K562 (cell line): ENCODE data around the gene PPP1R9B. TPM values are rescaled to one million over a fixed set of nuclear protein-coding genes. Genes with fewer than 3 reads are reported as not detected.

Source experiments
- ATF7 ChIP-seq: fragments of 450-650 bp; IDR thresholded peaks from 2 replicates; pipeline ENCODE4 v1.7.1; 2014; ENCODE audit warnings: mild to moderate bottlenecking, moderate library complexity
- BCOR ChIP-seq: fragments of 450-650 bp; IDR thresholded peaks from 2 replicates; pipeline ENCODE4 v1.6.1; 2016
- BHLHE40 ChIP-seq: IDR thresholded peaks from 2 replicates; pipeline ENCODE4 v1.6.1; 2011; ENCODE audit warnings: low read length, improper control_type of control experiment
- CXXC5 ChIP-seq: fragments of 250-450 bp; sonication (Bioruptor Pico); IDR thresholded peaks from 2 replicates; pipeline ENCODE4 v1.8.0; 2022; ENCODE audit warnings: inconsistent platforms, mild to moderate bottlenecking, moderate library complexity
- ETV5 ChIP-seq: sonication (generic); formaldehyde crosslinking; IDR thresholded peaks from 2 replicates; pipeline ENCODE4 v1.4.0; 2020; ENCODE audit warnings: low read depth, mild to moderate bottlenecking, missing genetic modification reagents
- EWSR1 ChIP-seq: fragments of 450-650 bp; IDR thresholded peaks from 2 replicates; pipeline ENCODE4 v1.6.1; 2018; ENCODE audit warnings: borderline replicate concordance, mild to moderate bottlenecking, low read depth, moderate library complexity; ENCODE audit not compliant: partially characterized antibody
- FOXK2 ChIP-seq, 2 experiments: fragments of 450-650 bp; IDR thresholded peaks in 1 of 2; conservative IDR thresholded peaks in 1 of 2; 2 replicates each; pipeline ENCODE4 v1.6.1; 2016; ENCODE audit warnings: low read depth in 2 of 2, mild to moderate bottlenecking in 1 of 2
- GABPB1 ChIP-seq: sonication (generic); formaldehyde crosslinking; IDR thresholded peaks from 2 replicates; pipeline ENCODE4 v1.8.0; 2022; ENCODE audit warnings: mild to moderate bottlenecking, missing genetic modification reagents
- GTF2F1 ChIP-seq: IDR thresholded peaks from 2 replicates; pipeline ENCODE4 v1.6.1; 2011; ENCODE audit warnings: low read depth, low read length, improper control_type of control experiment
- HCFC1 ChIP-seq: IDR thresholded peaks from 2 replicates; pipeline ENCODE4 v1.6.1; 2012; ENCODE audit warnings: low read depth, low read length, improper control_type of control experiment
- NRF1 ChIP-seq, 2 experiments: fragments of 450-650 bp; IDR thresholded peaks in 1 of 2; conservative IDR thresholded peaks in 1 of 2; 2 replicates each; pipeline ENCODE4 v1.6.1; 2014; ENCODE audit warnings: mild to moderate bottlenecking in 2 of 2
- NUFIP1 ChIP-seq: fragments of 450-650 bp; IDR thresholded peaks from 2 replicates; pipeline ENCODE4 v1.6.1; 2018; ENCODE audit not compliant: partially characterized antibody
- POLR2A ChIP-seq: fragments of 450-650 bp; conservative IDR thresholded peaks from 2 replicates; pipeline ENCODE4 v1.6.1; 2016
- RBFOX2 ChIP-seq: fragments of 200-400 bp; formaldehyde crosslinking; IDR thresholded peaks from 2 replicates; pipeline ENCODE4 v1.6.1; 2017; ENCODE audit warnings: low read depth, mild to moderate bottlenecking, low read length, moderate library complexity
- SAFB2 ChIP-seq: fragments of 200-400 bp; formaldehyde crosslinking; IDR thresholded peaks from 2 replicates; pipeline ENCODE4 v1.6.1; 2018; ENCODE audit warnings: borderline replicate concordance, low read length, low read depth, moderate library complexity; ENCODE audit not compliant: severe bottlenecking
- ZKSCAN1 ChIP-seq: fragments of 150-350 bp; IDR thresholded peaks from 2 replicates; pipeline ENCODE4 v1.6.1; 2016; ENCODE audit warnings: low read depth, low read length
- ZNF133 ChIP-seq: fragments of 250-450 bp; sonication (Bioruptor Pico); IDR thresholded peaks from 2 replicates; pipeline ENCODE4 v1.4.0; 2020; ENCODE audit warnings: mild to moderate bottlenecking
- ZZZ3 ChIP-seq: fragments of 450-650 bp; IDR thresholded peaks from 2 replicates; pipeline ENCODE4 v1.6.1; 2016; ENCODE audit warnings: antibody characterized with exemption, mild to moderate bottlenecking, moderate library complexity
- polyA plus RNA-seq, 8 experiments: library from polyadenylated mRNA; depleted of rRNA in 4 of 8; stranded (reverse) in 5 of 8; unstranded in 3 of 8; fragments of >200 nt; fragmentation: Nextera tagmentation in 2 of 8; fragmentation: Illumina TruSeq in 1 of 8; extraction: Ambion mirVana in 2 of 8; extraction: Trizol in 1 of 8; gene quantifications; 2 replicates each; pipeline versions ENCODE4 v1.2.1 to v1.2.3, GENCODE V29; 2011 to 2014; ENCODE audit warnings: inconsistent platforms in 1 of 8, missing spikeins in 1 of 8
- total RNA-seq, 7 experiments: library from RNA; depleted of rRNA in 6 of 7; stranded (reverse); fragments of >200 nt in 6 of 7; fragmentation: Illumina TruSeq in 2 of 7; extraction: Trizol in 2 of 7; gene quantifications; 2 replicates each; pipeline versions ENCODE4 v1.2.1 to v1.2.3, GENCODE V29; 2011 to 2021; ENCODE audit warnings: low replicate concordance in 1 of 7
- TF ChIP-seq, protein P1 (sequence below), 2 experiments: fragments of 450-650 bp; conservative IDR thresholded peaks; 2 replicates each; pipeline ENCODE4 v1.6.1; 2017; ENCODE audit warnings: mild to moderate bottlenecking in 2 of 2, moderate library complexity in 2 of 2
- TF ChIP-seq, protein P2 (sequence below): fragments of 250-450 bp; sonication (Bioruptor Pico); IDR thresholded peaks from 2 replicates; pipeline ENCODE4 v1.8.0; 2022; ENCODE audit warnings: moderate library complexity, mild to moderate bottlenecking, inconsistent platforms
- TF ChIP-seq, protein P3 (sequence below), 2 experiments: IDR thresholded peaks in 1 of 2; conservative IDR thresholded peaks in 1 of 2; 2 replicates each; pipeline ENCODE4 v1.6.1; 2016; ENCODE audit warnings: low read depth in 2 of 2, mild to moderate bottlenecking in 1 of 2, missing compliant biosample characterization in 1 of 2, missing genetic modification characterization in 1 of 2, moderate library complexity in 1 of 2
- TF ChIP-seq, protein P4 (sequence below): fragments of 450-650 bp; conservative IDR thresholded peaks from 2 replicates; pipeline ENCODE4 v1.6.1; 2016; ENCODE audit warnings: missing genetic modification characterization, low read depth, mild to moderate bottlenecking, missing compliant biosample characterization, moderate library complexity

Gene PPP1R9B
- total and polyA plus RNA-seq, 9 of the 15 experiments (the other 6 are each of a cell fraction or from before 2014, with no cell fraction given), result 0.10 to 63.5 (median 24.7) TPM

DNA sequence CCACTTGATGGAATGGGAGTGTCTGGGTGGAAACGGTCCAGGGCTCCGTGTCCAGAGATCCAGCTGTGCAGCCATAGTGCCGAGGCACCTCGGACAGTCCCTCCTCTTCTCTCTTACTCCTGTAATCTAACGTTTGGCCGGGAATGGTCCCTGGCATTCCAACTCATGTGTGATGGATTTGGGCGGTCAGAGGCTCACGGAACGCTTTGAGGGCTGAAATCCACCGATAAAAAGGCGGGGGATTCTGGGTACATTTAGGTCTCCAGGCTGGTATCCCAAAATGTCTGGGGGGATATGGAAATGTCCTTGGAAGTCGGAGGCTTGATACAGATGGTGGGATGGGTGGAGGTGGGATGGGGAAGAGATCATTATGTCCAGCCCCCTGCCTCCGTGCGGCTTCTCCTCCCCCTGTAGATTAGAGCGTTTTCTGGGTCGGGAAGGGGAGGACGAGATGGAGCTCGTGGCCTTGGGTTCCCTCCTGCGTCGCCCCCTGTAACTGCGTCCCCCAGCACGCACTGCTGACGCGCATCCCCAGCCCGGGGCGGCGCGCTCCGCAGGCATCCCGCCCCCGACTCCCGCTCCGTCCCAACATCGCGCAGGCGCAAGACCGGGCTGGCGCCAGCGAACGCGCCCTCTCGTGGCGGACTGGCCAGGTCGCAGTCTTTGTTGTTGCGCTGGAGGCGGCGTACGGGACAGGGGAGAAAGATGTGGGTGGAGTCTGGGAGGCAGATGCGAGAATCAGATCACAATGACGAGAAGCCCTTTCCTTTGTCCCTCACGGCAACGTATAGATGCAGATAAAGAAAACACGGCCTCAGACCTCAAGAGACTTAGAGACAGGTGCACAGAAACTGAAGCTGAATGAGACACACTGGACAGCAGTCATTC is 10.8 kb upstream of the PPP1R9B start (continued):
- TF ChIP-seq SAFB2 (no peak), ZZZ3 (no peak), EWSR1 (no peak), GABPB1 (CRISPR knock-in tag) (peak; percentile 59; the same call in 1 of the 2 replicates), NUFIP1 (no peak), POLR2A (0 out of 2 replicates have a peak, but pooled peaks have one; percentile 22), NRF1 (conservative IDR thresholded peaks at IDR 0.05 in 1 of 2, IDR thresholded peaks at IDR 0.05 in 1 of 2) (peak; percentile 94 to 96), ETV5 (peak; percentile 9; the same call in 1 of the 2 replicates), ATF7 (peak; percentile 59; the same call in 1 of the 2 replicates), ZKSCAN1 (no peak), GTF2F1 (no peak), CXXC5 (CRISPR knock-in tag) (peak; percentile 81), FOXK2 (conservative IDR thresholded peaks at IDR 0.05 in 1 of 2, IDR thresholded peaks at IDR 0.05 in 1 of 2; ENCODE audit: low read depth in 2 of 2) (peak; percentile 78 to 83), BCOR (peak; percentile 45; the same call in 1 of the 2 replicates), ZNF133 (CRISPR knock-in tag) (no peak), HCFC1 (peak; percentile 32; the same call in 1 of the 2 replicates), BHLHE40 (no peak), RBFOX2 (peak; percentile 58)
- TF ChIP-seq, protein P1, sequence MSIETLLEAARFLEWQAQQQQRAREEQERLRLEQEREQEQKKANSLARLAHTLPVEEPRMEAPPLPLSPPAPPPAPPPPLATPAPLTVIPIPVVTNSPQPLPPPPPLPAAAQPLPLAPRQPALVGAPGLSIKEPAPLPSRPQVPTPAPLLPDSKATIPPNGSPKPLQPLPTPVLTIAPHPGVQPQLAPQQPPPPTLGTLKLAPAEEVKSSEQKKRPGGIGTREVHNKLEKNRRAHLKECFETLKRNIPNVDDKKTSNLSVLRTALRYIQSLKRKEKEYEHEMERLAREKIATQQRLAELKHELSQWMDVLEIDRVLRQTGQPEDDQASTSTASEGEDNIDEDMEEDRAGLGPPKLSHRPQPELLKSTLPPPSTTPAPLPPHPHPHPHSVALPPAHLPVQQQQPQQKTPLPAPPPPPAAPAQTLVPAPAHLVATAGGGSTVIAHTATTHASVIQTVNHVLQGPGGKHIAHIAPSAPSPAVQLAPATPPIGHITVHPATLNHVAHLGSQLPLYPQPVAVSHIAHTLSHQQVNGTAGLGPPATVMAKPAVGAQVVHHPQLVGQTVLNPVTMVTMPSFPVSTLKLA (conservative IDR thresholded peaks at IDR 0.05), result peak in 1 of 2 experiments; percentile 62; a peak in 1 of 4 replicates
- TF ChIP-seq, protein P2, sequence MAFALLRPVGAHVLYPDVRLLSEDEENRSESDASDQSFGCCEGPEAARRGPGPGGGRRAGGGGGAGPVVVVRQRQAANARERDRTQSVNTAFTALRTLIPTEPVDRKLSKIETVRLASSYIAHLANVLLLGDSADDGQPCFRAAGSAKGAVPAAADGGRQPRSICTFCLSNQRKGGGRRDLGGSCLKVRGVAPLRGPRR (CRISPR knock-in tag), result no peak
- TF ChIP-seq, protein P3, sequence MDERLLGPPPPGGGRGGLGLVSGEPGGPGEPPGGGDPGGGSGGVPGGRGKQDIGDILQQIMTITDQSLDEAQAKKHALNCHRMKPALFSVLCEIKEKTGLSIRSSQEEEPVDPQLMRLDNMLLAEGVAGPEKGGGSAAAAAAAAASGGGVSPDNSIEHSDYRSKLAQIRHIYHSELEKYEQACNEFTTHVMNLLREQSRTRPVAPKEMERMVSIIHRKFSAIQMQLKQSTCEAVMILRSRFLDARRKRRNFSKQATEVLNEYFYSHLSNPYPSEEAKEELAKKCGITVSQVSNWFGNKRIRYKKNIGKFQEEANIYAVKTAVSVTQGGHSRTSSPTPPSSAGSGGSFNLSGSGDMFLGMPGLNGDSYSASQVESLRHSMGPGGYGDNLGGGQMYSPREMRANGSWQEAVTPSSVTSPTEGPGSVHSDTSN (CRISPR knock-in tag; IDR thresholded peaks at IDR 0.05; ENCODE audit: low read depth), result no peak
- TF ChIP-seq, protein P3 (tag; conservative IDR thresholded peaks at IDR 0.05; ENCODE audit: low read depth), result no peak
- TF ChIP-seq, protein P4, sequence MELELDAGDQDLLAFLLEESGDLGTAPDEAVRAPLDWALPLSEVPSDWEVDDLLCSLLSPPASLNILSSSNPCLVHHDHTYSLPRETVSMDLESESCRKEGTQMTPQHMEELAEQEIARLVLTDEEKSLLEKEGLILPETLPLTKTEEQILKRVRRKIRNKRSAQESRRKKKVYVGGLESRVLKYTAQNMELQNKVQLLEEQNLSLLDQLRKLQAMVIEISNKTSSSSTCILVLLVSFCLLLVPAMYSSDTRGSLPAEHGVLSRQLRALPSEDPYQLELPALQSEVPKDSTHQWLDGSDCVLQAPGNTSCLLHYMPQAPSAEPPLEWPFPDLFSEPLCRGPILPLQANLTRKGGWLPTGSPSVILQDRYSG (tag), result no peak
